ENCODE measurements around the gene ERG28.
A peak's percentile ranks its signal among the peaks of the same experiment; 100 is the strongest.

Gene ERG28

DNA sequence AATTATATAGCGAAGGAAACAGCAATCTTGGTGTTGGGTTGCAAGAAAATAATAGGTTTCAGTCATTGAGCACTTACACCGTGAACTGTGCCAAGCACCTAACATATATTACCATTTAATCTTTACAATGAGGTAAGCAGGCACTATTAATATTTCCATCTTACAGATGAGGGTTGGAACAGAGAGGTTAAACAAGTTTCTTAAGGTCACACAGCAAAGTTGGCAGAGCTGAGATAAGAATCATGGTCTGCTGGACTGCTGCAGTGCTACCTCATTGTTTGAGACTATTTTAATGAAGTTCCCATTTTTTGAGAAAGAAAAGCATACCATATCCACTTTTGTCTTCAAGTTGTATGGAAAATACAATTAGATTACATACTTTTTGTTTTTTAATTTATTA is 1.7 kb downstream of the ERG28 start:
- no peak for DNase-seq (ENCODE audit: low read depth)

DNA sequence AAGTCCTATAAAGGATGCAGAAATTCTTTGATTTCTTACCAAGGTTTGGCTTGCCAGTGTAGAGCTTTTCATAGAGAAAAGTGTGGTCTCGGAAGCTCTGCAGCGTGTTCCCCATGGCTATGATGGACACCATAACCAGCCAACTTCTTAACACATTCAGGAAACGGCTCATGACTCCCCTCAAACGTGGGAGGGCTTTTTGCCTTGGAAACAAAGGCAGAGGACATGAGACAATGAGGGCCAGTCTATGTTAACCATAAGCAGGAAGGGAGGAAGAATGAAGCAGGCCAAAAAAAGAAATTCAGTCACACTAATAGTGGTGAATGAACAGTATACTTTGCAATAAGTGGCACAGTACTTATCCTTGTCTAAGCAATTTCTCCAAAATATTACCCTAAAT is 3.3 kb downstream of the ERG28 start:
- DNase-seq (ENCODE audit: low read depth), result no peak

DNA sequence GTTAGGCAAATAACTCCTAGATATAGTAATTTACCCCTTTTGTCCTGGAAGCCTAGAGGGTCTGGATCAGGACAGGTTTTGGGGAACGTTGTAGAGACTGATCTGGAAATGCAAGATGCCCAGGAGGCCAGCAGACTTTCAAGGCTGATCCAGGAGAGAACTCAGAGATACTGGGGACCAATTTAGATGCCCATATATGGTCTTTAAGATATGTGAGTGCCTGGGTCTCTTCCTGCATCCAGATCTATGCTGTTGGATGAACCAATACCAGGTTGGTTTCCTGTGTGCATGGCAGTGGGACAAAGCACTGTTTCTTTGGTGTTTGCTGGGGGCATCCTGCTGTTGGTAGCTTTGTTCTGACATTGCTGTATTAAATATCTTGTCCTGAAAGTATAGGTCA is 5.4 kb downstream of the ERG28 start:
- no peak for DNase-seq (ENCODE audit: low read depth)

DNA sequence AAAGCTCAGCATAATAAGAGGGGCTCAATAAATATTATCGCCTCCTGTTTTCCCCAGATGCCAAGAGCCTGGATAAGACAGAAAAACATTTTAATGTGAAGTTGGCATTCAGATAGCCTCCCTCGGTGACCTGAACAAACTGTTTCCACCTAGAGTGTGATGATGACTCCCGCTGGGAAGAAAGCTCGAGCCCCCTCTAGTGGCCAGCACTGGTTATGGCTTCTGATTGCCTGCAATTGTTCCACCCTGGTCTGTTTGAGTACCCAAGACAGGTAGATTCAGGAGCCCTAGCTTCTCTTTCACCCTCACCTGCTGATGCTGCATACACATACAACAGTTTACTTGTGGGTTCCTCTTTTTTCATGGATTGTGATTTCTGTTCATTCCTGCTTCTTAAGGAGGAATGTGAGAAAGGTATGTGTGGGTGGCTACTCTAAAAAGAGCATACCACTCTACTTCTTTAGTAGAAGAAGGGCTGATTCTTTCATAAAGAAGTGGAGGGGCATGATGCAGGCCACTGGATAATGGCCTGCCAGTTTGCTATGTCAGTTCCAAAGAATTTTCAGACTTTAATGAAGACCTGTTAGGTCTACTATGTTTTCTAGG is 6.4 kb downstream of the ERG28 start:
- DNase-seq (ENCODE audit: low read depth), result peak; percentile 76

DNA sequence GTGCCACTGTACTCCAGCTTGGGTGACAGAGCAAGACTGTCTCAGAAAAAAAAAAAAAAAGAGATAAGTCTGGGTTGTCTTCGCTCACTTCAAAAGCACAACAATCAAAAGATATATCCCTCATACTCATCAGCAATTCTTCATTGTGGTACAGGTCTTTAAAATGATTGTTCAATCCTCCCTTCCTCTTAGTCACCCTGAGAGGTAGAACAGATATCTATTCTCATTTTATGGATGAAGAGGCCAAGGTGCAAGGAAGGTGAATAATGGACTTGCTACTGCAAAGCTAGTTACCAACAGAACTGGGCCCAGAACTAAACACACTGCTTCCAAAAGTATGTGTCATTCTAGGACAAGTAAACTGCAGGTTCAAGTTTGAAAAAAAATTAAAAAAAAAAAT is 7.1 kb downstream of the ERG28 start:
- DNase-seq (ENCODE audit: low read depth), result no peak

DNA sequence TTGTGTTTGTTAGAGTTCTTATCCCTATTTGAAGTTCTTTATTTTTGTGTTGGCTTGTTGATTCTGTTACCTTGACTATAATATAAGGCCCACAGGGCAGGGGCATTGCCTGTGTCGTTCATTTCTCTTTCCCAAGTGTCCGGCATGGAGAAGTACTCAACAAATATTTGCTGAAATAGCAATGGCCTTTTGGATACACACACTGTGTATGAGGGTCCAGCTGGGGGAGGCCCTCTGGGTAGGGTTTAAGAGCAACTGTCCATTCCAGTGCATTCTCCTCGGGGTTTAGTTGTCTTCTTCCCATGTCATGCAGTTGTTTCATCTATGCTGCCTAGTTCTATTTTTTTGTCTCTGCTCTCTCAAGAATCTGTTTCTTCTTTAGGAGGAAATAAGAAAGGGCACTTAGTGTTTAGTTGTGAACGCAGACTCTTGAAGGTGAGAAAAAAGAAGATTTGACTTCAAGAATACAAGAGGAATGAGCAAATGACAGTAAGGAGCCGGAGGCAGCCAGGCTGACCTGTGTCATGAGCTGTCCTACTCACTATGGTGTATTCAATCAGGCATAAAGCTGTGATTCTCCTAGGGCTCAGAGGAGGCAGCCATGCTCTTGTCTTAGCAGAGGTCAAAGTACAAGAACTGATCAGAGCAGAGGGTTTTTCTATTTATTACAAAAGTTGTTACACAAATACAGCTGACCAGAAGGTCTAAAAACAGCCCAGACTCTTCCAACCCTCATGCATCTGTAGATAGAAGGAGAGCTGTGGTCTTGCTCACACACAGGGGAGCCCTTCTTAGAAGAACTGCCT is 10.2 kb downstream of the ERG28 start:
- DNase-seq (ENCODE audit: low read depth), result no peak

DNA sequence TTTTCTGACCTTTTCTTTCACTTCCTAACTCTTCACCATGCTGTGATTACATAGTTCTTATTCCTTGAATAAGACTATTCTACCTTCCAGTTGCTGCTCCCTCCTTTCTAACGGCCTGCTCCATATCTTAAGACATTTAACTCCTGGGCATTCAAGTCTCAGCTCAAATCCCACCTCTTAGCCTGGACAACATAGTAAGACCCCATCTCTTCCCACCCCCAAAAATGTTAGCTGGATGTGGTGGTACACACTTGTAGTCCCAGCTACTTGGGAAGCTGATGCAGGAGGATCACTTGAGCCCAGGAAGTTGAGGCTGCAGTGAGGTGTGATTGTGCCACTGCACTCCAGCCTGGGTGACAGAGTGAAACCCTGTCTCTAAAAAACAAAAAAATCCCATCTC is 10.9 kb downstream of the ERG28 start:
- DNase-seq (ENCODE audit: low read depth), result no peak

DNA sequence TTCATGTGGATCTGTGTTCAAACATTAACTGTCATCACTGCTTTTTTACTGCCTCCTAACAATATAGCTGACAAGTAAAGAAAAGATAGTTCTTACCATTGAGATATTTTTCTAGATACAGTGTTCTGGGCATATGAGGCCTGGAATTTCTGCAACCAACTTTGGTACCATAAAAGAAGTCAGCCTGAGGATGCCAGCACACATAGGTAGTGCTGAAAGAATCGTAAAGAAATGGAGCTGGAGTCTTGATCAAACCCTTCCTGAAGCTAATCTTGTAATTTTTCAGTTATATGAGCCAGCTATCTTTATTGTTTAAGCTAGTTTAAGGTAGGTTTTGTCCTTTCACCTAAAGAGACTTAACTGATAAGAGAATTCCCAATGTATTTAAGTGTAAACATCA is 11.3 kb downstream of the ERG28 start:
- no peak for DNase-seq (ENCODE audit: low read depth)

DNA sequence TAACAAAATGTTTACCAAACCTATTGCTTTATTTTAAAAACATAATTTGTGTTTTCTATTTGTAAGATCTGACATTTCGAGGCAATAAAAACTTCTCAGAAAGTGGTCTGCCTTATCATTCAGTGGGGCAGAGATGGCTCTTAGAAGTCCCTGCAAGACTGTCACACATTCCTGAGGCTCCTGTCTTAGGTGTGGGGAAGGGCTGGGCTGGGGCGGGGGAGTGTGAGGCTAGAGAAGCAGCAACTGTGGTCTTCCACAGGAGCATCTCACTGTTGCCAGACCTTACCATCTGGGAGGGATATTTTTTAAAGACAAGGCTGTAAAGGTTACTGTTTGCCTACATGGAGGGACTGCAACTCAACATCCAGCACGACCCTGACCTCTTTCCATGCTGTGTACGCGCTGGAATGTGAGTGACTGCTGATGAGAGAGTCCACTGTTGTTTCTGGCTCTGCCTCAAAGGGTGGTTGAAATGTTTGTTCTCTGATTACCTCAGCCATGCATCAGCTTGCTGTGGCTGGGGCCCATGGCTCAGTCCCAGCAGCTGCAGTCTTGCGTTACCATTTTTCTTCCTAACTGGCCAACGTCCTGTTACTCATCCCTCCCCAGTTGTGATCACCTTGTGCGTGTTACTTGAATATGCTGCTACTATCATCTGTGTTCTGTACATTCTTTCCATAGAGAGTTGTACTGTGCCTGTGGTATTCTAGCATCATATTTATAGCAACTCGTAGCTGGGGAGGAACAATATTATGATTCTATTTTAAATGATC is 12.4 kb downstream of the ERG28 start:
- DNase-seq (ENCODE audit: low read depth), result no peak

DNA sequence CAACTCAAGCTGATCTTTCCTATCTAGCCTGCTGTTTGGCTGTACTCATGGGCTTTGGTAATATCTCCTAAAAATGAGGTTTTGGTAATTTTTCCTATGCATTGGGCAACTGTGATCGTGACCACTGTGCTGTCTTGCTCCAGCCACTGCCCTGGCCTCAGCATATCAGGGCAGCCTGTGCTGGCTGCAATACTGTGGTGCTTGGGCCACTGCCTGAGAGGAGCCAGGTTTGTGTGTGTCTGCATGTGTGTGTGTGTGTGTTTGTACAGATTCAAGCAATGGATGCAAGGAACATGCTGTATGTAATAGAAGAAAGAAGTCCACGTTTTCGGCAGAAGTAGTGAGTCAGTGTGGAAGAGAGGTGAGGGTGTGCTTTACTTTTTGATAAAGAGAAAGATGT is 13.0 kb downstream of the ERG28 start:
- DNase-seq (ENCODE audit: low read depth), result no peak

DNA sequence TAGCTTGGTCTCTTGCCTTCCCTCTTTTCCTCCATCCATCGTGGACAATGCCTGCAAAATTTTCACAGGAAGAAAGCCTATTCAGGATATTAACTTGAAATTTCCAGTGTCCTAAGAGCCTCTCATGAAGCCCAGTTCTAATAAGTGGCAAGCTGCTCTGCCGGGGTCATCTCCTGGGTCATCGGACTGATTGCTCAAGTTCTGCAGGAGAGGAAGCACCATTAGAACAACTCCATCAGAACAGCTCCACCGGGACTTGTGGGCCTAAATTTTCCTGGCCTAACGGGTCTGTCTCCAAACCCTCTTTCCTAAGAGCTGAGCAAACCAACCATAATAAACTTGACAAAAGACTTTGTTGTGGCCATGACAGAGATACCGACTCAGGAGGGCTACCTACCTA is 13.9 kb downstream of the ERG28 start:
- no peak for DNase-seq (ENCODE audit: low read depth)

DNA sequence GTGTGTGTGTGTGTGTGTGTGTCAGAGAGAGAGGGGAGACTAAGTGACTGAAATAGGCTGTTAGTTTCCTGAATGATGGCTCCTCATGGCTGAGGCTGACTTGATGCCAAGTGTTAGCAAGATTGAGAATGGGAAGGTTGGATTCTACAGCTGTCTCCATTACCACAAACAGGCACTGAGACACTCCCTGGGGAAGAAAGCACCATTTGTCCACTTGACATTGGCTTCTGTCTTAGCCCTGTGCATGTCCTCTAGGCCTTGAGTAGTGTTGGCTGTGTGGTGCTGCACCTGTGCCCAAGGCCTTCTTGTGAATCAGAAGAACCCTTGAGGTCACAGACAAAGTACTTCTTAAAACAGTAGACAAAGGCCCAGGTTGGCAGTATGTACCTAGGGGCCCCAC is 15.6 kb downstream of the ERG28 start:
- no peak for DNase-seq (ENCODE audit: low read depth)

DNA sequence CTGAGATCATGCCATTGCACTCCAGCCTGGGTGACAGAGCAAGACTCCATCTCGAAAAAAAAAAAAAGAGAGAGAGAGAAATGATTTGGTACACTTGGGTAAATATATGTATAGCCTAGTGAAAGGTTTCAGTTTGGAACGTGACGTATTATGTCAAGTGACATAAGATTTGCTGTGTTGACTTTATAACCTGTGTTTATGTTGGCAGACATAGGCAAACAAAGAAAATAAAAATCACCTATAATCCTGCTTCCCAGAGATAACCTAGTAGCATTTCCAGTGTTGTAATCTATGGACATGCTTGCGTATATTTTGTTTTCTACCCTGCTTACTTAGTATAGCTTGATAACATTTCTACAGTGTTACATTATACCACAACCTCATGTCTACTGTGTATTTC is 16.7 kb downstream of the ERG28 start:
- DNase-seq (ENCODE audit: low read depth), result no peak

DNA sequence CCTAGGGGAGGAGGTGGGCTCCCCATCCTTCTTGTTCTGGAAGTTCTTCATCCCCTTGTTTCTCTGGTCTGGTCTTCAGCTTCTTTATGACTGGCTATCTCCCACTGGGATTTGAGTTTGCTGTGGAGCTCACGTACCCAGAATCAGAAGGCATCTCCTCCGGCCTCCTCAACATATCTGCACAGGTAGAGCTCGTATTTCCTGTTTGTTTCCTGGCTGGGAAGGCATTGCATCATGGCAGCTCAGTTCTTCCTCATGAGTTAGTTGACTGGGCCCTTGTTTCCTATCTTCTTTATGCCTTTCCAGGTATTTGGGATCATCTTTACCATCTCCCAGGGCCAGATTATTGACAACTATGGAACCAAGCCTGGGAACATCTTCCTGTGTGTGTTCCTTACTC is 19.8 kb downstream of the ERG28 start:
- DNase-seq (ENCODE audit: low read depth), result no peak

DNA sequence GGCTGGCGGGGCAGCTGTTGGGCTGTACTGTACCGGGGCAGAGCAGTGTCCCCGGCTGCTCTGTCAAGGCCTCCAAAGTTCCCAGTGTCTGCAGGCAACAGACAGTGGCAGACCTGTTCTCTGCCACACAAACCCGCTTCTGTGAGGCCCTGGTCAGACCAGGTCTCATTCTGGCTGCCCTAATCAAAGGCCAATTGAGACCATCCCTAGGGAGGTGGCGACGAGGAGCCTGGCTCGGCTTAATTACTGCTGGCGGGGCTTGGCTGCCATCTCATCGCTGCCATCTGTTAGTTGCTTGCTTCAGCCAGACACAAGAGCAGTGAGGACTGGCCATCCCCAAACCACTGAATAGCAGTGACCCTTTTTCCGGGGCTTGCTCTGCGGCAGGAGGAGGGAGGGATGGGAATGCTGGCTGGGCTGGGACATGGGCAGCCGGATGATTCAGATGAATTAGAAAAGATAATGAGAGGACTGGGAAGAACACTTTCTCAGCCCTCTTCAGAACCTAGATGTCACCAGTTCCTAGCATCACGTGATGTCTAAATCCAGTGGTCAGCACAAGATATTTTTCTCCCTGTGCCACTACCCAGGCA is 24.5 kb downstream of the ERG28 start:
- DNase-seq (ENCODE audit: low read depth), result no peak

DNA sequence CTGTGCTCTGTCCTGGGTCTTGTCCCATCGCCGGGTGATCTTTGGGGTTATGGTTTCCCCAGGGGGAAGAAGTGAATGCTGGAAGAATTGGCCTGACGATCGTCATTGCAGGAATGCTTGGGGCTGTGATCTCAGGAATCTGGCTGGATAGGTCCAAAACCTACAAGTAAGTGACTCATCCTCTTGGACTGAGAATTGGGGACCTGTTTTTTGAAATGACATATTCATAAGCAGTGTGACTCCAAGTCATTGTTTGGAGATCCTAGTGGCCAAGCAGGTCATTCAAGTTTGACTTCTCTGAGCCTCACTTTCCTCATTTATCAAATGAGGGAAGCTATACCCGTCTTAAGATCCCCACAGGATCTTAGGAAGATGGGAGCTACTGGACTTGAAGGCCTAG is 25.8 kb downstream of the ERG28 start:
- DNase-seq (ENCODE audit: low read depth), result no peak

DNA sequence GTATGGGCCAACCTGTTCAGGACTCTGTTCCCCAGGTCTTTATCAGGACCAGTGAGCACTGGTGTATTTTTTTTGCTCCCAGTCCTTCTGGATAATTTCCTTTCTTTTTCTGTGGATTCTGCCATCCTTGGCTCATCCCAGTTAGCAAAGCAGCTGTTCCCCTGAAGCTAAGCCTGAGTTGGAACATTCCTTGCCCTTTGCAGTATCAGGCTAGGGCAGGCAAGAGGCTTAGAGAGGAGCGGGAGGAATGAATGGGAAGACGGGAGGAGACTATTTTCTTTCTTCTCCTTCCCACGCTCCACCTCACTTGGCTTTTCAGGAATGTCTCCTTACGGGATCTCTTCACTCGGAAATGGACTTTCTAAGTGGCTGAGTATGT is 29.2 kb downstream of the ERG28 start:
- no peak for DNase-seq (ENCODE audit: low read depth)

DNA sequence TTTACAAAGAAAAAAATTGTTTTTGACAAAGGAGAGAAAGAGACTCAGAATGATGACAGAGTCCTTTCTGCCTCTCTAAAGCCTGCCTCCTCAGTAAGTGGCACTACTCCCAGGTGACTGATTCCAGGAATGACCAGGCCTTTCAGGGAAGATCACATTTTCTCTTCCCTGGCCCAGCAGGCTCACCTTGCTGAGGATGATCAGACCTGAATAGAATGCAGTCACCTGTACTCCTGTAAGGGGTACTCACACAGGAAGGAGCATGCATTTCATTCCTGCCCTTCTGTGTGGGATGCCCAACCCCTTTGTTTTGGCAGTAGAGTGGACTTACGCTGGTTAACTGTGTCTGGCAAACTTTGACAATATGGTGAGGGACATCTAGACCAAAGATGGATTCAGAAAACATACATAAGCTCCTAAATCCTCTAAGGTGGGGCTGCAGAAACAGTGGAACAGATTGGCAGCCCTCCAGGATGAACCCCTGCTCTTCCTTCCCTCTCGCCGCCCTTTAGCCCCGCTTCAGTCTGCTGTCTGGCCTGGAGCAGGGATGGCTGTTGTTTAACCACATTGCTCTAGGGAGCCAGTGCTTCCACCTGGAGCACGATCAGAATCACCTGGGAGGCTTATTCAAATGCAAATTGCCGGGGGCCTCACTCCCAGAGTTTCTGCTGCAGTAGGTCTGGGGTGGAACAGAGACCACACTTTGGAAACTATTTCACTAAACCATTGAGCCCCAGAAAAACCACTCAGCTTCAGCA is 29.8 kb downstream of the ERG28 start:
- DNase-seq (ENCODE audit: low read depth), result no peak

DNA sequence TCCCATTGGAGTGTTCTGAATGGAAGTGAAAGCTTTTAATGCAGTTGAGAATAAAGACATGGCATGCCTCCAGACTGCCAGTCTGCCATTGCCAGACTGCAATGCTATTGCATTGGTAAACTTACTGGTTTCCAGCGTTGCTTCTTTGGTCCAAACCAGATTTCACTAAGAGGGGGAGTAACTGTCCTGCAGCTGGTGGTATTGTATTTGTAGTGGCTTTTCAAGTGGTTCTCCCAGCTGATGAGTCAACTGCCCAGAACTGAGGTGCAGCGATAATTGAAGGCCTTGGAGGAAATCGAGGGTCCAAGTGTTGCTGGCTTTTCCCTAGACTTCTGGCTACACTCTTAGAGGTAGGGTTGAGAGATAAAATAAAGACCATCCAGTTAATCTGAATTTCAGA is 31.9 kb downstream of the ERG28 start:
- DNase-seq (ENCODE audit: low read depth), result no peak

DNA sequence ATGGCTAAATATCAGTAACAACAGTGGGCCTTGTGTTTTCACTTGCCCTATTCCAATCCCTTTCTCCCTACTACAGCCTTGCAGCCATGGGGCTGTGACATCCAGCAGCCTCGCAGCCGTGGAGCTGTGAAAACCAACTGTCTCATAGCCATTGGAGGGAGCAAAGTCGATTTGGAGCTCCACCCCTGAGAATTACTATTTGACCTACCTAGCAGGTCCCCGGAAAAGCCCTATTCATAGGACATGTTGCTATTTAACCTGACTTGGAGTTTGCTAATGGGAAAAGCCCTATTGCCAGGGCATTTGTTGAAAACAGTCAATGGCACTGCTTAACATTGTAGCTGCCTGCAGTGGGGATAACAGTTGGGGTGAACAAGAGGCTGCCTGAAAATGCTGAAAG is 33.3 kb downstream of the ERG28 start:
- DNase-seq (ENCODE audit: low read depth), result no peak

DNA sequence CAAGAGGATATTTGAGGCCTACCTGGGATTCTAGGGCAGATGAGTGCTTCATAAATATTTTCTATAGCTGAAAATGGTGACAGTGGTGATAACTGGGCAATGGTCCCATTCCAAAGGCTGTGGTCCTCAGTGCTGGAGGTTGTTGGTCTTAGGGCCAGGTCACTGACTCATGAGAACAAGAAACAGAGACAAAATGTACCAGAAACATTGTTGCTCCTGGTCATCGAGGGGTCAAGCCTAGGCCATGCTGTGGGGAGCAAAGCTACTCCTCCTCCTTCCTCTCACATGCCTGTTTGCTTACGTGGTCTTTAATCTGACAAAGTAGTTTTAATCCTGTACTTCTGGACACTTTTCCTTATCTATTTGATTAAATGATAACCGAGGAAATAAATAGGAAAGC is 33.8 kb downstream of the ERG28 start:
- DNase-seq (ENCODE audit: low read depth), result no peak

DNA sequence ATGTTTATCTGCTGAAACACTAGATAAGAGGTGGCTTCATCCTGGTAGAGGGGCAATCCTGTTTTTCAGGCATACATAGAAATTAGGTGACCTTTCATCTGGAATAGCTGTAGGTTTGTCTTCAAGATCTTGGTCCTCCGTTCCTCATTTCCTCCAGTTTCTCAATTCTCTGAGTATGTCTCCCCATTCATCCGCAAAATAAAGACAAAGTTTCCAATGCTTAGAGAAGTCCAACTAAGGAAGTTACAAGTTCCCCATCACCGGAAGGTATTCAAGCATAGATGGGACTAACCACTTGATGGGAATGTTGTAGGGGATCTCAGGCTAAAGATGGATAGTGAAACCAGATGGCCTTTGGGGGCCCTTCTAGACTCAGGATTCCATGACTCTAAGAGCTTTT is 34.3 kb downstream of the ERG28 start:
- DNase-seq (ENCODE audit: low read depth), result no peak

Data from stimulated activated CD8-positive, alpha-beta memory T cell treated with anti-CD3 and anti-CD28 coated beads, Interleukin-12 subunit alpha, Interleukin-12 subunit beta, amount 100 ng/mL, for 1 hour (primary cell).